Peyer's patch (tissue), 4 donors: Measurements from ENCODE around the gene RSL1D1.

Experiments
- CTCF ChIP-seq, 6 experiments: fragments of 450-650 bp in 4 of 6; fragments of 200-600 bp in 2 of 6; sonication (generic) in 1 of 6; IDR thresholded peaks; one replicate each; pipeline ENCODE4 v1.5.1; 2017 to 2019; ENCODE audit warnings: antibody characterized with exemption in 6 of 6, mild to moderate bottlenecking in 3 of 6, moderate library complexity in 1 of 6
- POLR2A ChIP-seq, 2 donors: fragments of 450-650 bp; IDR thresholded peaks; one replicate each; pipeline ENCODE4 v1.5.1; 2017; ENCODE audit warnings: antibody characterized with exemption in 2 of 2, mild to moderate bottlenecking in 2 of 2, moderate library complexity in 2 of 2

GRCh38 chr16:11799017-11799381 is 52.3 kb downstream of the RSL1D1 start:
- TF ChIP-seq CTCF (IDR thresholded peaks at IDR 0.05) (no peak), POLR2A (IDR thresholded peaks at IDR 0.05) (no peak)
